Spleen (tissue), 11 donors: ENCODE results near the gene NRG3. TPM values are rescaled to one million over a fixed set of nuclear protein-coding genes. Genes with fewer than 3 reads are reported as not detected.

Experiments used
- DNase-seq: peaks from one replicate; pipeline ENCODE4 v3.0.0-alpha.2; 2020
- H3K27ac ChIP-seq, 8 donors: fragments of 200-600 bp; sonication (generic) in 7 of 8; 1 replicate in 4 of 8; 2 replicates in 4 of 8; pipeline versions ENCODE4 v1.5.0 to v1.8.0; 2016 to 2021; ENCODE audit warnings: inconsistent platforms in 4 of 8, mild to moderate bottlenecking in 4 of 8, moderate library complexity in 1 of 8
- H3K27me3 ChIP-seq, 7 donors: fragments of 200-600 bp; sonication (generic) in 6 of 7; replicated peaks in 1 of 7; 1 replicate in 4 of 7; 2 replicates in 3 of 7; pipeline versions ENCODE4 v1.5.0 to v1.8.0; 2016 to 2021; ENCODE audit warnings: inconsistent platforms in 3 of 7, mild to moderate bottlenecking in 1 of 7
- H3K36me3 ChIP-seq, 6 donors: fragments of 200-600 bp; sonication (generic) in 5 of 6; 1 replicate in 4 of 6; 2 replicates in 2 of 6; pipeline versions ENCODE4 v1.5.0 to v1.8.0; 2016 to 2021; ENCODE audit warnings: inconsistent platforms in 2 of 6
- H3K4me1 ChIP-seq, 6 donors: fragments of 200-600 bp; sonication (generic) in 5 of 6; 1 replicate in 3 of 6; 2 replicates in 3 of 6; pipeline versions ENCODE4 v1.5.0 to v1.8.0; 2016 to 2021; ENCODE audit warnings: inconsistent platforms in 3 of 6
- H3K4me3 ChIP-seq, 8 donors: fragments of 200-600 bp; sonication (generic) in 7 of 8; 1 replicate in 4 of 8; 2 replicates in 4 of 8; pipeline versions ENCODE4 v1.5.0 to v1.8.0; 2016 to 2021; ENCODE audit warnings: inconsistent platforms in 4 of 8, mild to moderate bottlenecking in 4 of 8, moderate library complexity in 2 of 8
- H3K9me3 ChIP-seq, 8 donors: fragments of 200-600 bp; sonication (generic) in 7 of 8; 1 replicate in 4 of 8; 2 replicates in 4 of 8; pipeline versions ENCODE4 v1.5.0 to v1.8.0; 2016 to 2021; ENCODE audit warnings: inconsistent platforms in 4 of 8
- CTCF ChIP-seq, 11 experiments: fragments of 200-600 bp in 7 of 11; fragments of 450-650 bp in 4 of 11; sonication (generic) in 4 of 11; IDR thresholded peaks in 8 of 11; conservative IDR thresholded peaks in 3 of 11; 1 replicate in 7 of 11; 2 replicates in 4 of 11; pipeline versions ENCODE4 v1.4.0 to v1.8.0; 2016 to 2021; ENCODE audit warnings: antibody characterized with exemption in 11 of 11, inconsistent platforms in 4 of 11, mild to moderate bottlenecking in 1 of 11
- POLR2A ChIP-seq, 3 donors: fragments of 450-650 bp; IDR thresholded peaks; one replicate each; pipeline ENCODE4 v1.5.1; 2017; ENCODE audit warnings: antibody characterized with exemption in 3 of 3, mild to moderate bottlenecking in 1 of 3
- POLR2AphosphoS5 ChIP-seq, 3 donors: sonication (generic); formaldehyde crosslinking; IDR thresholded peaks; one replicate each; pipeline ENCODE4 v1.5.1; 2017; ENCODE audit warnings: antibody characterized with exemption in 3 of 3
- WGBS, 5 donors: extraction: QIAGEN DNeasy Blood & Tissue Kit in 3 of 5; methylation state at CpG; one replicate each; pipeline versions ENCODE4 v1.1.5 to v1.1.7; 2013 to 2018; 5-methylcytosine and 5-hydroxymethylcytosine counted together
- intact Hi-C: fragments of 100-400 bp; cut with DNase I; formaldehyde crosslinking; loops from one replicate; pipeline ENCODE4 v1.15.0; 2023; ENCODE audit warnings: low total_unique reads
- polyA plus RNA-seq, 3 donors: library from polyadenylated mRNA; stranded (reverse); fragments of 200-250 nt; gene quantifications; one replicate each; pipeline ENCODE4 v1.2.1, GENCODE V29; 2013
- total RNA-seq, 7 donors: library from RNA; depleted of rRNA in 3 of 7; stranded (reverse); fragments of >200 nt in 3 of 7; fragmentation: NEBNext Ultra II Directional in 4 of 7; extraction: Animal tissue kit (Norgen Biotek cat#: 25700) in 4 of 7; gene quantifications; one replicate each; pipeline versions ENCODE4 v1.1.0 to v1.2.1, GENCODE V29; 2016 to 2021
- donor health status: healthy with polysubstance abuse.
- donor health status: DM: no; HTN: no; CAD: no; lungs with moderate emphysema.
- donor health status: DM: no; HTN: no; CAD: no.
- donor health status: Bipolar disorder and iron deficiency.
- donor health status: healthy.
- donor health status: DM: no; HTN: no; CAD: no.
- donor health status: DM: yes; HTN: yes; CAD: no.

The NRG3 gene
- total and polyA plus RNA-seq, 10 donors: 0.10 to 0.22 (median 0.21) TPM; not detected in 7

DNA sequence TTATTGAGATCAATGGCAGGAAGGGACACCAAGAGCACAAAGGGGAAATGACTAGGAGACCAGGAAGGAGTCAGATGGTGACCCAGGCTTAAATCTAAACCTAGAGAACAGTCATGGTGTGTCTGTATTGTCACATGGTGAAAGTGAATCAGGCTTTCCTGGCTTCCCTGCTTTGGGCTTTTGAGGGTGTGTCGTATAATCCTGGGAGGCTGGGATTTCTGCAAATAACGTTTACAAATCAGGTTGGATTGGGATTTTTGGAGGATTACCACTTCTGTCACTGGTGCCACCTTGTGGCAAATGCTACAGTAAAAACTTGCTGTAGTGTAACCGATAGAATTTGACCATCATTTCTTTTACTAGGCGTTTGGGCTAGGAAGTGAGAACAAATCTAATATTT lies 502.6 kb downstream of the NRG3 start:
- 40 to 54% (median 42%) methylated on average over 4 of the region's 4 CpGs for WGBS, 5 donors
- intact Hi-C loops: no loop called here
- Histone ChIP-seq H3K9me3 (peaks cover 0 to 5% (median 0%) of the 10 kb centered on the region in 8 donors), H3K4me3 (no peak overlapping the region), H3K4me1 (no peaks in the 10 kb centered on the region), H3K27ac (no peak overlapping the region), H3K36me3 (no peaks in the 10 kb centered on the region), H3K27me3 (no peaks in the 10 kb centered on the region)
- no peak for DNase-seq
- TF ChIP-seq POLR2A (IDR thresholded peaks at IDR 0.05): no peak
- no peak for TF ChIP-seq POLR2AphosphoS5 (IDR thresholded peaks at IDR 0.05)
- TF ChIP-seq CTCF (IDR thresholded peaks at IDR 0.05 in 8 of 11, conservative IDR thresholded peaks at IDR 0.05 in 3 of 11): no peak

GRCh38 chr10:82378146-82378545 lies 503.2 kb downstream of the NRG3 start:
- H3K4me3 ChIP-seq: no peak overlapping the region
- no peaks in the 10 kb centered on the region for H3K36me3 ChIP-seq
- H3K4me1 ChIP-seq: no peaks in the 10 kb centered on the region
- H3K27me3 ChIP-seq: no peaks in the 10 kb centered on the region
- H3K27ac ChIP-seq: no peak overlapping the region
- no peak for DNase-seq
- WGBS, 5 donors: 17 to 44% (median 27%) methylated on average over 2 of the region's 2 CpGs
- TF ChIP-seq POLR2AphosphoS5 (IDR thresholded peaks at IDR 0.05): no peak
- TF ChIP-seq POLR2A (IDR thresholded peaks at IDR 0.05): no peak
- no peak for TF ChIP-seq CTCF (IDR thresholded peaks at IDR 0.05 in 8 of 11, conservative IDR thresholded peaks at IDR 0.05 in 3 of 11)
- H3K9me3 ChIP-seq: peaks cover 0 to 5% (median 0%) of the 10 kb centered on the region in 8 donors
- intact Hi-C loops: no loop called here

DNA sequence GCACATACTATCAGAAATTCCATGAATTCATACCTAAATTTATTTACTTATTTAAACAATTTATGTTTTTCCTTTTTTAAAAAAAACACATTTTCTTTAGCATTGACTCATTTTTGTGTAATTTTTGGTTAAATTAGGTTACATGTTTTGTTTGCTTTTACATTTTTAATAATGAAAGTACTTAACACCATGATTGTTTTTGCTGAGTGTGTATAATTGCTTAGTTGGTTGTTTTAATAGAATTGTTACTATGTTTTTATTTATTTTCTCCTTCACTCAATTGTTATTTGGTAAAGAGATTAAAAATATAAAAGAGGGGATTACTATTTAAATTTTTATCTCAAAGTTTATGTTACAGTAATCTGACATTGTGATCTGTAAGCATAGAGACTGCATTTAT lies 508.4 kb downstream of the NRG3 start:
- TF ChIP-seq POLR2AphosphoS5 (IDR thresholded peaks at IDR 0.05) (no peak), POLR2A (IDR thresholded peaks at IDR 0.05) (no peak), CTCF (IDR thresholded peaks at IDR 0.05 in 8 of 11, conservative IDR thresholded peaks at IDR 0.05 in 3 of 11) (no peak)
- no peak overlapping the region for H3K4me3 ChIP-seq
- peaks cover 0 to 6% (median 0%) of the 10 kb centered on the region in 8 donors for H3K9me3 ChIP-seq
- intact Hi-C loops: no loop called here
- H3K27ac ChIP-seq: no peak overlapping the region
- H3K36me3 ChIP-seq: no peaks in the 10 kb centered on the region
- DNase-seq: no peak
- H3K27me3 ChIP-seq: no peaks in the 10 kb centered on the region
- H3K4me1 ChIP-seq: no peaks in the 10 kb centered on the region

- no peak overlapping the region for H3K27ac ChIP-seq
- 74 to 90% (median 80%) methylated on average over 5 of the region's 5 CpGs for WGBS, 5 donors
- H3K27me3 ChIP-seq: no peaks in the 10 kb centered on the region
- no peak overlapping the region for H3K4me3 ChIP-seq
- TF ChIP-seq CTCF (IDR thresholded peaks at IDR 0.05 in 8 of 11, conservative IDR thresholded peaks at IDR 0.05 in 3 of 11): no peak
- intact Hi-C loops: no loop called here
- DNase-seq: no peak
- no peaks in the 10 kb centered on the region for H3K4me1 ChIP-seq
- no peaks in the 10 kb centered on the region for H3K9me3 ChIP-seq
- H3K36me3 ChIP-seq: no peaks in the 10 kb centered on the region
Measured at GRCh38 chr10:82390866-82391658, 516.1 kb downstream of the NRG3 start.
